Right ventricle myocardium superior (tissue), 1 donor: ENCODE measurements around the gene DPYSL5. TPM values are rescaled to one million over a fixed set of nuclear protein-coding genes. Genes with fewer than 3 reads are reported as not detected.
A peak's percentile ranks its signal among the peaks of the same experiment; 100 is the strongest.

Source experiments
- ATAC-seq: fragments of 200-7000 bp; cut with Tn5 transposase; one replicate; pipeline ENCODE4 v1.9.1; 2020; ENCODE audit warnings: mild to moderate bottlenecking; ENCODE audit not compliant: poor library complexity
- DNase-seq: peaks from one replicate; pipeline ENCODE4 v3.0.0-alpha.2; 2020
- intact Hi-C: fragments of 100-400 bp; cut with DNase I; formaldehyde crosslinking; loops from one replicate; pipeline ENCODE4 v1.11.2; 2022
- total RNA-seq: library from RNA; stranded (reverse); fragmentation: NEBNext Ultra II Directional; extraction: Animal tissue kit (Norgen Biotek cat#: 25700); gene quantifications from one replicate; pipeline ENCODE4 v1.2.1, GENCODE V29; 2021
- donor health status: DM: no; HTN: yes; CAD: no; lungs with severe emphysema.

DPYSL5 gene
- total RNA-seq, 1 donor from 2014 or later: not detected

GRCh38 chr2:26941486-26941885, 93.6 kb downstream of the DPYSL5 start:
- intact Hi-C loops: loop anchor here (5.0 kb wide), 1 partner anchor 94 kb away; the partner anchor contains the start of gene DPYSL5
- ATAC-seq (no peak), DNase-seq (no peak)

DNA sequence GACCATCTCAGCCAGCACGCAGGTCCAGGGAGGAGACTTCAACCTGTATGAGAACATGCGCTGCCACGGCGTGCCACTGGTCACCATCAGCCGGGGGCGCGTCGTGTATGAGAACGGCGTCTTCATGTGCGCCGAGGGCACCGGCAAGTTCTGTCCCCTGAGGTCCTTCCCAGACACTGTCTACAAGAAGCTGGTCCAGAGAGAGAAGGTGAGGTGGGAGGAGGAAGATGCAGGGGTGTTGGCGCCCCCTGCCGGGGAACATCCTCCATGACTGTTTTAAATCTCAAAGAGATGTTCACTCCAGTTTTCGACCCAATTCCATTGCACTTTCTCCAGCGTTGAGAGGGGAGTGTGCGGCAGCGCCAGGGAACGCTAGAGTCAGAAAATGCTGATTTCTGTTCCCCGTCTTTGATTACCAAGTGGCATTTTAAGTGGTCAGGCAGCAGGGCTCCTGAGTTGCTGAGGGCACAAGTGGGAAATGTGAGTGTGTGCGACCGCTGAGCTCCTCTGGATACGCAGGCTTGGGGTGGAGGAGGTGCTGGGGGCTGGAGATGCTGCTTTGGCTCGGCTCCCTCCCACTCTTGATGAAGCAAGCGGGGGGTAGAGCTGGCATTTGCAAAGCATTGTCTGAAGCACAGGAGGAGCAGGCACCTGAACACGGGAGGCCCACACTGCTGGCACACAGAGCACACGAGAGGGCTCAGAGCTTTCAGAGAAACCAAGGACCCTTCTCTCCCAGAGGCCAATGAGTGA, 94.8 kb downstream of the DPYSL5 start:
- intact Hi-C loops: loop anchor here (5.0 kb wide), 1 partner anchor 95 kb away; the partner anchor contains the start of gene DPYSL5
- ATAC-seq: peak; percentile 51
- peak; percentile 82 for DNase-seq

DNA sequence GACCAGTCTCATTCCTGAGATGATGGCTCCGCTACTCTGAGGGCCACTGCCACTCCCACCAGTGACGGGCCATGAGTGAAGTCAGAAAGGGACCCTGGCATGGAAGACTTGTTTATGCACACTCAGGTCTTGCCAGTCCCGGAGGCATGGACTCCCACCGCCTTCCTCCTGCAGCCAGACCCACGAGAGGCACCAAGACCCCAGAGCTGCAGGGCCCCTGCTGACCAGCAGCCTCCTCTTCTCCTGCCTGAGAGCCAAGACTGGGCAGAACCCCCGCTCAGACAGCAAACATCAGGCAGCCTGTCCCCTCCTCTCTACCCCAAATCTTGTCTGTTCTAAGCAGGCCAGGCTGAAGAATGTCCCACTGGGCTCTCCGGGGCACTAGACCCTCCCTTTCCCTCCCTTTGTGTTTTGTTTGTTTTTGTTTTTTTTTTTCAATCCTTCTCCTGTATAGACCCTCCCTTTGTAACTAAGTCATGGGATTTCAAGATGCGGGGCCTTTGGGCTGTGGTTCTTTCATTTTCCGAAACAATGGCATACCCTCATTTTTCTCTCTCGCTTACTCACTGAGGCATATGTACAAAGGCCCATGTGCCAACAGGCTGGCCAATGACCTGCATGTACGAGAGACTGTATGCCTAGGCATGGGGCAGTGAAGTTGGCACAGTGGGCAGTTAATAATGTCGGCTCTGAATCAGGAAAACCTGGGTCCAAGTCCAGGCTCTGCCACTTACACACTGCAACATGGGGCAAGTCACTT, 98.2 kb downstream of the DPYSL5 start:
- DNase-seq (no peak), ATAC-seq (no peak)
- intact Hi-C loops: no loop called here

DNA sequence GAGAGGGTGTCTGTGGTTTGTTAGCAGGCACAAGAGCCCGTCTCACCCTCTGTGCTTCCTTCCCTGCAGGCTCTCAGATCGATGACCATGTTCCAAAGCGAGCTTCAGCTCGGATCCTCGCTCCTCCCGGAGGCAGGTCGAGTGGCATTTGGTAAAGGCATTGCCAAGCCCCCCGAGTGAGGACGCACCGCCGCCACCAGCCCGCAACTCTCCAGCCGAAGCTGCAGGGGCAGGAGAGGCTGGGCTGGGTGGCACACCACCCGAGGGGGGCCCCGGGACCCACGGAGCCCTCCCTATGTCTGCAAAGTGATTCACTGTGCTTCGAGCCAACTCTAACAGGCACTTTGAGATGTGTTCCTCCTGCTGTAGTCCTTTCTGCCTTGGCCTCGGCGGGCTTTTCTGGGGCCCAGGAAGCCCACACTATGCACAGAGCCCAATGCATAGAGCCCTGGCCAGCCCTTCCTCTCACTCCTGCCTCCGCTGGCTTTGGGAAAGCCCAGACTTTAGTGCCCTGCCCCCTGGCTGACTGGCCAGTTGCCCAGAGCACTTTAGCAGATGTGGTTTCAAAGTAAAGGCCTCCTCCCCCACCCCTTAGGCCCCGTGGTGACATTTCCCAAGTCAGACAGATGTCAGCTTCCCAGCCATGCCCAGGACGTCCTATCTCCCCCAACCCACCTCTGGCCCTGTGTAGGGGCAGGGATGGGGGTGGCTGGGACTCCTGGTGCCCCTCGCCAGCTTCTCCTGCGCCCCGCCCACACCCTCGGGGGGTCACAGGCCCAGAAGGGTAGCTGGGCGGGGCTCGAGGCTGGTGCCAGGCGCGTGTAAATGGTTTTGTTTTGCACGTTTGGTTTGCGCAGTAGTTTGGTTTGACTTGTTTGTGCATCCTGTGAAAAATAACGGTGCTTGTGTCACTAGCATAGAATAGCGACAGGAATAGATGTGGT, 99.2 kb downstream of the DPYSL5 start:
- DNase-seq (peak; percentile 81), ATAC-seq (peak; percentile 84)
- intact Hi-C loops: no loop called here

DNA sequence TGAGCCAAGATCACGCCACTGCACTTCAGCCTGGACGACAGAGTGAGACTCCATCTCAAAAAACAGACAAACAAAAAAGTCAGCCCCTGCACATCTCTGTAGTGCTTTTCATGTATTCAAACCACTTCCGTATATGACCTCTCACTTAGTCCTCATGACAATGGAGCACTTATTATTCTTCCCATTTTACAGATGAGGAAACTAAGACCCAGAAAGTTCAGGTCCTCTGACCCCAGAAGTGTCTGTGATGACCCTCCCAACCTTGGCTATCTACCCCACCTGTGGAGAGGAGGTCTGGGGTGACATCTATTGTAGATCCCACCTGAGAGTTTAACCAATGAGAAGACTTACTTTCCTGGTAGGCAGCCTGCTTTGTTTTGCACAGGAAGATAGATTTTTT, 100.9 kb downstream of the DPYSL5 start:
- DNase-seq: no peak

DNA sequence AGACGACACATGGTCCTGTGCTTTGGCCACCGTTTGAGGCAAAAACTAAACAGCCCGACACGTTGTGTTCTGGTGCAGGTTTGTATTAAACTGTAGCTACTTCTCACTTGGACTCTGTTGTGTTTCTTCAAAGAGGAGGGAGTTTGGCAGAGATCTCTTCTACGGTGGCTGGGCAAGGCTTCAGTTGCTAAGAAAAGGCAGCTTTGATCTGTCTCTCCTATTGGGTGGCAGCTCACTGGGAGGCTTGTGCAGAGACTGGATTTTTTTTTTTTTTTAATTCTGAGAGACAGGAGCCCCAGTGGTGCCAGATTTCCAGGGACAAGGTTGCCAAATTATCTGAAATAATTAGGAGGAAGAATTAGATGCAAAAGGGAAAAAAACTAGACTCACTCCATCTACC, 102.3 kb downstream of the DPYSL5 start:
- DNase-seq (no peak), ATAC-seq (no peak)
- intact Hi-C loops: no loop called here

More for the DNA sequence above, 100.9 kb downstream of the DPYSL5 start:
- intact Hi-C loops: no loop called here
- ATAC-seq: no peak

DNA sequence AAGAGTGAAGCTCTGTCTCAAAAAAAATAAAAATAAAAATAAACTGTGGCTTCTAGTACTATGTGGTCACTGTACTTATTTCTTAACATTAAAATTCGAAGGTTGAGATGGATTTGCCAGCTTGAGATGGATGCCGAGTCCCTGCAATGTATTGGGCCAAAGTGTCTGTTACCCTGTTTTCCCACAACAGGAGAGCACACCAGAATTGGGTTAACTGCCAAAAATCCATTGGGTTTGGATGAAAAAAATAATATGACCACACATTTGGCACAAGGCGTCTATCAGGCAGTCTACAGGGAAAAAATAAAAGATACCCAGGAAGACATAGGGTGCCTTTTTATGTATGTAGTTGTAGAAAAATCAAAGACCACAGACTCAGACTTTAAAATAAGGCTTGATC, 103.3 kb downstream of the DPYSL5 start:
- intact Hi-C loops: no loop called here
- no peak for ATAC-seq
- no peak for DNase-seq

GRCh38 chr2:26952374-26952773, 104.4 kb downstream of the DPYSL5 start:
- no peak for DNase-seq
- intact Hi-C loops: no loop called here
- ATAC-seq: no peak

DNA sequence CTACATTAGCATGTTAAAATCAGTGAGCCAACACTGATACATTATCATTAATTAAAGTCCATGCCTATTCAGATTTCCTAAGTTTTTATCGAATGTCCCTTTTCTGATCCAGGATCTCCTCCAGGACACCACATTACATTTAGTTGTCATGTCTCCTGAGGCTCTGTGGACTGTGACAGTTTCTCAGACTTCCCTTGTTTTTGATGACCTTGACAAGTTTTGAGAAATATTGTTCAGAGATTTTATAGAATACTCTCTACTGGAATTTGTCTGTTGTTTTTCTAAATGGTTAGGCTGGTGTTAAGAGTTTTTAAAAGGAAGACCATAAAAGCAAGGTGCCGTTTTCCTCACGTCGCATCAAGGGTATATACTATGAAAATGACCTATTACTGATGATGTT, 106.2 kb downstream of the DPYSL5 start:
- DNase-seq: no peak
- intact Hi-C loops: no loop called here
- ATAC-seq: no peak

DNA sequence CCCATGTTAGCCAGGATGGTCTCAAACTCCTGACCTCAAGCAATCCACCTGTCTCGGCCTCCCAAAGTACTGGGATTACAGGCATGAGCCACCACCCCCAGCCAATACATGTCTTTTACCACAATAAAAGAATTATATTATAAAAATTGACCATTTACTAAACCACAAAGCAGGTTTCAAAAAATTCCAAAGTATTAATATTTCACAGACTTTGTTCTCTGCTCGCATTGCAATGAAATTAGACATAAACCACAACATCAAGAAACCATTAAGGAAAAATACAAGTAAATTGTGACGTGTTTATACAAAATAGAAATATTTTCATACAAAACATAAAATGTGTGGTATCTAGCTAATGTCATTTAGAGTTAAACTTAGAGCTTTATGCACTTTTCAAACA, 109.1 kb downstream of the DPYSL5 start:
- no peak for ATAC-seq
- no peak for DNase-seq
- intact Hi-C loops: no loop called here

DNA sequence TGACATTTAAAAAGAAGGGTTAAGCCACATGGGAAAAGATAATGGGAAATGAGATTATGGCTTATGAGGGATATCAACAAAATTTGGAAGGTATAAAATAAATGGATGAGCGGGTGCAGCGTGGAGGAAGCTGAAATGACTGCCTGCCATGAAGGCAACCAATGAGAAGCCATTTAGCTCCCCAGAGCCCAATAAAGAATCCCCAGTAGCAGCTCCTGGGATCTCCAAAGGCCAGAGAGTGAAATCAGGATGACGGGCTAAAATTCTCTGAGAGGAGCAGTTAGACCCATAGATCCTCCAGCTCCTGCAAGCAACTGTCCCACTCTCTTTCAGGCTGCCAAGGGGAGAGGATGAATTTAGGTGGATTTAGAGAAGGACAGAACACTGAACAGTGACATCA, 109.6 kb downstream of the DPYSL5 start:
- no peak for DNase-seq
- ATAC-seq: no peak
- intact Hi-C loops: no loop called here

- ATAC-seq: no peak
- no peak for DNase-seq
- intact Hi-C loops: no loop called here
These were observed 111.4 kb downstream of the DPYSL5 start for GRCh38 chr2:26959331-26959730.

DNA sequence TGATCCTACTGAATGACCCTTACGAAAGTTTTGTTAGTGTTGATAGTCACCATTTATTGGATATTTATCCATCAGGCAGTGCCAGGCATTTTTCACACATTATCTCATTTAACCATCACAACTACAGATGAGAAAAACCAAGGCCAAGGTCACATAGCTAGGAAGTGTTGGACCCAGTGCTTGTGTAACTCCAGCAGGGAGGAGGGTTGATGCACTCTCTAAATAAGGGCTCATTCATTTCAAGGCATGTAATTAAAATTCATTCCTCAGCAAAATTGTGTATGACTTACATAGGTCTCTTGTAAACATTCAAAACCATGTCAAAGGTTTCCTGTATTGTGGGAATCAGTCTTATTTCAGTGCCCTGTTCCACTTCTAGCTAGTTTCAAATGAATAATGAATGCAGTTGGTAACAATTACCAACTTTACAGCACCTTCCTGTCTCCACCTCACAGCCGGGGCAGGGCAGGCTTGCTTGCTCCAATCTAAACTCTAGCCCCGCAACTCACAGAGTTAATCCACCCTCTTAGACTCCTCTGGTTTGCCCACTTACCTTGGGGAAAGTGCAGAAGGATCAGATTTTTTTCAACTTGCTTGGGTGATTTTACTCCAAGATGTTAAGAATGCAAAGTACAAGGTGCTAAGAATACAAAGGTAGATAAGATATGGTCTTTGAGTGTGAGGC, 116.7 kb downstream of the DPYSL5 start:
- DNase-seq (no peak), ATAC-seq (no peak)
- intact Hi-C loops: no loop called here

DNA sequence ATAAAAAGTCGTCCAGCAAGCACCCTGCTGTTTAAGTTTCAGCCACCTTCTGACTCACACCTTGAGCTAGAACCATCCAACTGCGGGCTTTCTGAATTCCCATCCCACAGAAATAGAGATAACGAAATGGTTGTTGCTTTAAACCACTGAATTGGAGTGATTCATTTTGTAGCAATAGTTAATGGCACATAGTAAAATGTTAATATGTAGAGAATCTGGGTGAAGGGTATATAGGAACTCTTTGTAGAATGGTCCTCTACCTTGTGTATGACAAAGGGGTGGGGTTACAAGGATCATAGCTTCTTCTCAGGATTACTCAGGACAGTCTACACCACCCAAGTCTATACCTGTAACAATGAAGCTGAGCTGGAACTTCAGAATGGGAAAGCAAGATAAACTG, 120.1 kb downstream of the DPYSL5 start:
- DNase-seq: no peak
- intact Hi-C loops: no loop called here
- ATAC-seq: no peak

- DNase-seq (no peak), ATAC-seq (no peak)
- intact Hi-C loops: no loop called here
These were observed 121.3 kb downstream of the DPYSL5 start for GRCh38 chr2:26969077-26969844.

GRCh38 chr2:26970244-26970927, 122.5 kb downstream of the DPYSL5 start, which contains the start of gene MAPRE3:
MAPRE3 (plus strand) TSS chr2:26970637; CDS start chr2:27022219, 51,582 bp downstream.
- intact Hi-C loops: no loop called here
- peak; percentile 97 for ATAC-seq
- DNase-seq: peak; percentile 90

- DNase-seq (no peak), ATAC-seq (peak; percentile 51)
- intact Hi-C loops: no loop called here
These were observed 123.1 kb downstream of the DPYSL5 start for GRCh38 chr2:26970928-26971627.
